Activated CD4-positive, alpha-beta memory T cell treated with anti-CD3 and anti-CD28 coated beads for 36 hours (primary cell): ENCODE results near the gene IRF1. TPM values are rescaled to one million over a fixed set of nuclear protein-coding genes. Genes with fewer than 3 reads are reported as not detected.
"Not testable (repeated sequence)": the region's sequence is repeated elsewhere in the genome, so short reads cannot be mapped to it uniquely, and the experiment has no call there.

Experiments used
- CTCF ChIA-PET: fragments of 350-600 bp; sonication (Branson Sonifier 250); formaldehyde crosslinking; loops from one replicate; lab custom pipeline; 2021; ENCODE audit warnings: antibody characterized with exemption, inconsistent platforms; lab: Charles Lee
- POLR2A ChIA-PET: fragments of 350-600 bp; sonication (Branson Sonifier 250); formaldehyde crosslinking; loops from one replicate; lab custom pipeline; 2021; ENCODE audit warnings: antibody characterized with exemption; lab: Charles Lee
- DNase-seq: peaks from one replicate; pipeline ENCODE4 v3.0.0-alpha.2; 2020
- H3K27ac Mint-ChIP-seq: one replicate; pipeline ENCODE4 v1.8.0; 2021; ENCODE audit warnings: mixed read lengths
- H3K27me3 Mint-ChIP-seq: one replicate; pipeline ENCODE4 v1.8.0; 2021; ENCODE audit warnings: mixed read lengths
- H3K36me3 Mint-ChIP-seq: one replicate; pipeline ENCODE4 v1.8.0; 2021; ENCODE audit warnings: mixed read lengths
- H3K4me1 Mint-ChIP-seq: one replicate; pipeline ENCODE4 v1.8.0; 2021; ENCODE audit warnings: low read depth, mixed read lengths
- H3K4me3 Mint-ChIP-seq: one replicate; pipeline ENCODE4 v1.8.0; 2021; ENCODE audit warnings: mild to moderate bottlenecking, mixed read lengths
- H3K9me3 Mint-ChIP-seq: one replicate; pipeline ENCODE4 v1.8.0; 2021; ENCODE audit warnings: mixed read lengths
- intact Hi-C: fragments of 100-400 bp; cut with micrococcal nuclease; formaldehyde crosslinking; loops from one replicate; pipeline ENCODE4 v1.15.1; 2023
- total RNA-seq, 2 experiments: library from RNA; stranded (reverse); gene quantifications; one replicate each; pipeline ENCODE4 v1.2.3, GENCODE V29; 2021

The IRF1 gene
- total RNA-seq, 2 experiments from 2014 or later: 104 to 106 TPM

GRCh38 chr5:132485641-132486317, 4.8 kb downstream of the IRF1 start:
- H3K4me1 Mint-ChIP-seq: peaks cover 57% of the 10 kb centered on the region
- ChIA-PET POLR2A (interaction anchor here (1.0 to 15.2 kb wide), 8 partner anchors 10 to 74 kb away, joined by 3 to 361 read pairs (median 58); no protein-coding TSS in a partner anchor), CTCF (interaction anchor here (1.0 to 7.0 kb wide), 4 partner anchors 12 to 60 kb away, joined by 3 to 40 read pairs (median 4); no protein-coding TSS in a partner anchor)
- peaks cover 76% of the 10 kb centered on the region for H3K36me3 Mint-ChIP-seq
- H3K9me3 Mint-ChIP-seq: no peaks in the 10 kb centered on the region
- H3K27ac Mint-ChIP-seq: peak overlapping the region; percentile 96
- intact Hi-C loops: no loop called here
- peak; percentile 48 for DNase-seq
- H3K4me3 Mint-ChIP-seq: peak overlapping the region; percentile 93
- no peaks in the 10 kb centered on the region for H3K27me3 Mint-ChIP-seq

- H3K27me3 Mint-ChIP-seq, intact Hi-C loops, H3K9me3 Mint-ChIP-seq, DNase-seq: not testable (repeated sequence)
- H3K36me3 Mint-ChIP-seq: peaks cover 74% of the 10 kb centered on the region
- H3K4me3 Mint-ChIP-seq: peak overlapping the region; percentile 93
- H3K4me1 Mint-ChIP-seq: peaks cover 63% of the 10 kb centered on the region
- POLR2A ChIA-PET: interaction anchor here (1.0 to 15.2 kb wide), 9 partner anchors 8 to 74 kb away, joined by 3 to 361 read pairs (median 21); no protein-coding TSS in a partner anchor
- peak overlapping the region; percentile 96 for H3K27ac Mint-ChIP-seq
- CTCF ChIA-PET: interaction anchor here (0.7 to 1.8 kb wide), 5 partner anchors 11 to 65 kb away, joined by 3 to 5 read pairs (median 5); no protein-coding TSS in a partner anchor
These were observed 5.5 kb downstream of the IRF1 start for GRCh38 chr5:132484876-132485640.

- peak overlapping the region; percentile 9 for H3K4me3 Mint-ChIP-seq
- POLR2A ChIA-PET: interaction anchor here (0.8 to 15.2 kb wide), 9 partner anchors 8 to 74 kb away, joined by 3 to 361 read pairs (median 21); no protein-coding TSS in a partner anchor
- peaks cover 66% of the 10 kb centered on the region for H3K36me3 Mint-ChIP-seq
- no peaks in the 10 kb centered on the region for H3K27me3 Mint-ChIP-seq
- peak; percentile 8 for DNase-seq
- CTCF ChIA-PET: interaction anchor here (1.6 to 1.8 kb wide), 3 partner anchors 16 to 64 kb away, joined by 5 read pairs; no protein-coding TSS in a partner anchor
- no peaks in the 10 kb centered on the region for H3K9me3 Mint-ChIP-seq
- intact Hi-C loops: no loop called here
- H3K4me1 Mint-ChIP-seq: peaks cover 70% of the 10 kb centered on the region
- H3K27ac Mint-ChIP-seq: peak overlapping the region; percentile 96
These were observed 6.2 kb downstream of the IRF1 start for GRCh38 chr5:132484391-132484725.

- Mint-ChIP-seq H3K9me3 (no peaks in the 10 kb centered on the region), H3K27ac (peak overlapping the region; percentile 96), H3K36me3 (peaks cover 61% of the 10 kb centered on the region), H3K27me3 (no peaks in the 10 kb centered on the region), H3K4me1 (peaks cover 75% of the 10 kb centered on the region), H3K4me3 (no peak overlapping the region)
- intact Hi-C loops: no loop called here
- POLR2A ChIA-PET: interaction anchor here (0.8 to 15.2 kb wide), 9 partner anchors 8 to 73 kb away, joined by 3 to 361 read pairs (median 21); no protein-coding TSS in a partner anchor
- peak; percentile 8 for DNase-seq
- CTCF ChIA-PET: interaction anchor here (1.0 to 1.8 kb wide), 4 partner anchors 17 to 64 kb away, joined by 3 to 5 read pairs (median 5); no protein-coding TSS in a partner anchor
These were observed 6.7 kb downstream of the IRF1 start for GRCh38 chr5:132483661-132484390.

GRCh38 chr5:132483101-132483500, 7.5 kb downstream of the IRF1 start:
- POLR2A ChIA-PET: interaction anchor here (1.2 to 15.2 kb wide), 8 partner anchors 7 to 63 kb away, joined by 4 to 361 read pairs (median 42); no protein-coding TSS in a partner anchor
- Mint-ChIP-seq H3K4me1 (peaks cover 81% of the 10 kb centered on the region), H3K36me3 (peaks cover 54% of the 10 kb centered on the region), H3K27me3 (no peaks in the 10 kb centered on the region), H3K27ac (peak overlapping the region; percentile 42), H3K9me3 (no peaks in the 10 kb centered on the region), H3K4me3 (no peak overlapping the region)
- intact Hi-C loops: no loop called here
- CTCF ChIA-PET: interaction anchor here (1.0 kb wide), 1 partner anchor 18 kb away, joined by 3 read pairs; no protein-coding TSS in a partner anchor
- DNase-seq: no peak

- intact Hi-C loops: no loop called here
- ChIA-PET CTCF (interaction anchor here (1.5 to 5.3 kb wide), 4 partner anchors 9 to 95 kb away, joined by 10 to 36 read pairs (median 26); partner anchors contain the start of gene IRF1), POLR2A (interaction anchor here (0.6 to 15.2 kb wide), 14 partner anchors 6 to 95 kb away, joined by 3 to 361 read pairs (median 15); partner anchors contain the start of gene IRF1)
- peak overlapping the region; percentile 80 for H3K27ac Mint-ChIP-seq
- no peak overlapping the region for H3K4me3 Mint-ChIP-seq
- H3K36me3 Mint-ChIP-seq: peaks cover 40% of the 10 kb centered on the region
- no peaks in the 10 kb centered on the region for H3K27me3 Mint-ChIP-seq
- H3K4me1 Mint-ChIP-seq: peaks cover 79% of the 10 kb centered on the region
- H3K9me3 Mint-ChIP-seq: no peaks in the 10 kb centered on the region
- peak; percentile 50 for DNase-seq
These were observed 8.9 kb downstream of the IRF1 start for GRCh38 chr5:132481596-132482211.

- Mint-ChIP-seq H3K36me3 (peaks cover 33% of the 10 kb centered on the region), H3K9me3 (no peaks in the 10 kb centered on the region), H3K27me3 (no peaks in the 10 kb centered on the region), H3K4me1 (peaks cover 74% of the 10 kb centered on the region), H3K27ac (peak overlapping the region; percentile 80), H3K4me3 (no peak overlapping the region)
- POLR2A ChIA-PET: interaction anchor here (0.9 to 15.2 kb wide), 18 partner anchors 7 to 95 kb away, joined by 3 to 361 read pairs (median 8); partner anchors contain the start of gene IRF1
- CTCF ChIA-PET: interaction anchor here (1.1 to 5.3 kb wide), 10 partner anchors 9 to 95 kb away, joined by 3 to 36 read pairs (median 18); partner anchors contain the start of gene IRF1
- intact Hi-C loops: no loop called here
- DNase-seq: peak; percentile 13
These were observed 9.5 kb downstream of the IRF1 start for GRCh38 chr5:132480893-132481595.

GRCh38 chr5:132480546-132480892, 10.1 kb downstream of the IRF1 start:
- peak; percentile 25 for DNase-seq
- H3K36me3 Mint-ChIP-seq: peaks cover 28% of the 10 kb centered on the region
- peaks cover 71% of the 10 kb centered on the region for H3K4me1 Mint-ChIP-seq

GRCh38 chr5:132480042-132480441, 10.5 kb downstream of the IRF1 start:
- H3K9me3 Mint-ChIP-seq: no peaks in the 10 kb centered on the region
- peak; percentile 33 for DNase-seq
- peak overlapping the region; percentile 87 for H3K27ac Mint-ChIP-seq
- CTCF ChIA-PET: interaction anchor here (0.7 to 5.3 kb wide), 12 partner anchors 8 to 94 kb away, joined by 3 to 36 read pairs (median 15); partner anchors contain the start of gene IRF1
- intact Hi-C loops: no loop called here
- H3K4me1 Mint-ChIP-seq: peaks cover 68% of the 10 kb centered on the region
- peaks cover 23% of the 10 kb centered on the region for H3K36me3 Mint-ChIP-seq
- POLR2A ChIA-PET: interaction anchor here (0.6 to 15.2 kb wide), 21 partner anchors 8 to 287 kb away, joined by 3 to 361 read pairs (median 4); partner anchors contain the start of gene IRF1
- no peak overlapping the region for H3K4me3 Mint-ChIP-seq
- no peaks in the 10 kb centered on the region for H3K27me3 Mint-ChIP-seq

More at GRCh38 chr5:132480546-132480892, 10.1 kb downstream of the IRF1 start:
- CTCF ChIA-PET: interaction anchor here (1.1 to 5.3 kb wide), 10 partner anchors 10 to 94 kb away, joined by 3 to 36 read pairs (median 18); partner anchors contain the start of gene IRF1
- H3K27me3 Mint-ChIP-seq: no peaks in the 10 kb centered on the region
- POLR2A ChIA-PET: interaction anchor here (0.6 to 15.2 kb wide), 20 partner anchors 7 to 287 kb away, joined by 3 to 361 read pairs (median 6); partner anchors contain the start of gene IRF1
- no peak overlapping the region for H3K4me3 Mint-ChIP-seq
- no peaks in the 10 kb centered on the region for H3K9me3 Mint-ChIP-seq
- intact Hi-C loops: no loop called here
- H3K27ac Mint-ChIP-seq: peak overlapping the region; percentile 87
